GM12801 (cell line): Measurements from ENCODE around the gene UBL4B.

Source experiments
- CTCF ChIP-seq: IDR thresholded peaks from one replicate; pipeline ENCODE4 v1.5.1; 2011; ENCODE audit warnings: control low read depth; ENCODE audit not compliant: insufficient read length; ENCODE audit errors: extremely low read depth

UBL4B gene

GRCh38 chr1:110068646-110069403, 43.4 kb upstream of the UBL4B start:
- no peak for TF ChIP-seq CTCF

- no peak for TF ChIP-seq CTCF
Observed at GRCh38 chr1:110069404-110070281, 42.6 kb upstream of the UBL4B start.

GRCh38 chr1:110070282-110070669, 42.0 kb upstream of the UBL4B start:
- TF ChIP-seq CTCF = no peak

- TF ChIP-seq CTCF = no peak
Observed at GRCh38 chr1:110070671-110071242, 41.5 kb upstream of the UBL4B start, which contains the start of gene ALX3. ALX3 (minus strand) TSS chr1:110070672; CDS start chr1:110070612, 60 bp downstream.

- no peak for TF ChIP-seq CTCF
Observed at GRCh38 chr1:110074166-110074565, 38.1 kb upstream of the UBL4B start.

- no peak for TF ChIP-seq CTCF
Observed at GRCh38 chr1:110076789-110077500, 35.3 kb upstream of the UBL4B start.

- no peak for TF ChIP-seq CTCF
Observed at GRCh38 chr1:110081061-110081460, 31.2 kb upstream of the UBL4B start.
